Skin of body (tissue), 2 donors: ENCODE data around the gene DNAJC5. TPM values are rescaled to one million over a fixed set of nuclear protein-coding genes. Genes with fewer than 3 reads are reported as not detected.
"Not testable (repeated sequence)": the region's sequence is repeated elsewhere in the genome, so short reads cannot be mapped to it uniquely, and the experiment has no call there.

Experiments
- DNase-seq: peaks from one replicate; lab custom pipeline; 2025; lab: John Stamatoyannopoulos, UW
- total RNA-seq: library from RNA; depleted of rRNA; stranded (reverse); fragments of >200 nt; gene quantifications from one replicate; pipeline ENCODE4 v1.2.3, GENCODE V29; 2014

DNAJC5 gene
- total RNA-seq, 1 donor from 2014 or later, result 20.9 TPM

GRCh38 chr20:63952769-63953168 lies 57.8 kb downstream of the DNAJC5 start:
- DNase-seq, result no peak

- no peak for DNase-seq
Measured at GRCh38 chr20:63953764-63954429, 59.0 kb downstream of the DNAJC5 start.

DNA sequence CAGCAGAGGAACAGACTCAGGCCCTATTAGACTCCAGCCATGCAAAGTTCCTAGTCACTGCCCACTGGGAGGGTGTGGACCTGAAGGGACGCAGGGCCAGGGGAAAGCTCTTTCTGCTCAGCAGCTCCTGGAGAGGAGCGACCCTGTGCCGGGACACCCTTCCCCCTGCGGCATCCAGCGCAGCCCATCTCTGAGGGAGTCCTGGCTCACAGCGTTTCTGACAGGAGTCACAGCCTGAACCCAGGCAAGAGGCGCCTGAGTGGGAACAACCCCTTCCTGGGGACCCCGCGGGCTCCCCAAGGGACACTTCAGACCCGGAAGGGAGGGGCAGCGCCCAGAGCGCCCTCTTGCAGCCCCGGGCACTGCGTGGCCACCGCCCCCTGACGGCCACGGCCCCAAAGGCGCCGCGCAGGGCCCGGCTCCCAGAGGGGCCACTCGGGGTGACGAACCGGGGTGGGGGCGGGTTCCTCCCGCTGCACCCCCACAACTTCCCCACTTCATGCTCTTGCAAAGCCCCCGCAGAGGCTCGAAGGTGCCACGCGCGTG lies 60.4 kb downstream of the DNAJC5 start:
- no peak for DNase-seq

GRCh38 chr20:63955827-63956663 lies 61.1 kb downstream of the DNAJC5 start, which contains the start of gene UCKL1:
Gene UCKL1, minus strand, starts transcription at chr20:63956416. Its CDS starts 44 bp downstream, at chr20:63956372.
- DNase-seq, result peak; percentile 90

GRCh38 chr20:63956664-63957003 lies 61.7 kb downstream of the DNAJC5 start:
- no peak for DNase-seq

DNA sequence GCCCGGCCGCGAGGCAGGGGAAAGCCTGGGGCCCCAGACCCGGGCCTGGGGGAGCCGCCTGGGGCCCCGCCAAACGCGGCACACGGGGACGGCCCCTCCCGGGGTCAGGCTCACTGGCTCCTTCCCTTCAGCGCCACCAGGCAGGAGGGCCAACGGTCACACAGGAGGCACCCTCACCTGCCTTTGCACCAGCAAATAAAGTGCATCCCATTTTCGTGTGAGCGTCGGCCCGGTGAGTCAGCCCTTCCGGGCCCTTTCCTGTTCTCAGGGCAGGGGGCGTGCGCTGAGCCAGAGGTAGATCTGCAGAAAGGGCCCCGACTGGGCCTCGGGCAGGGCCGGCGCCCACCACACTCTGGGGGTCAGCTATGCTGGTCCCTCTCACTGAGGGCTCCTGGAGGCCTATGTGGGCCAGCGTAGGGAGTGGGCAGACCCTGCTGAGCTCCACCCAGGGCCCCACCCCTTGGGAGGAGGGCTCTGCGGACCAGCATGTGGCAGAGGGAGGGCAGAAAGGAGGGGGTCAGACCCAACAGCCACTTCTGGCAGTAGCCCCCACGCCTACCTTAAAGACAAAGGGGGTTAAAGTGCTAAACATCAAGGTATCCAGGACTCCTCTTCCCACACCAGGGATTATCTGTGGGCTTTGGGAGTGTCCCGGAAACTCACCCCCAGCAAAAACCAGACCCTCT lies 62.2 kb downstream of the DNAJC5 start:
- DNase-seq, result no peak

DNA sequence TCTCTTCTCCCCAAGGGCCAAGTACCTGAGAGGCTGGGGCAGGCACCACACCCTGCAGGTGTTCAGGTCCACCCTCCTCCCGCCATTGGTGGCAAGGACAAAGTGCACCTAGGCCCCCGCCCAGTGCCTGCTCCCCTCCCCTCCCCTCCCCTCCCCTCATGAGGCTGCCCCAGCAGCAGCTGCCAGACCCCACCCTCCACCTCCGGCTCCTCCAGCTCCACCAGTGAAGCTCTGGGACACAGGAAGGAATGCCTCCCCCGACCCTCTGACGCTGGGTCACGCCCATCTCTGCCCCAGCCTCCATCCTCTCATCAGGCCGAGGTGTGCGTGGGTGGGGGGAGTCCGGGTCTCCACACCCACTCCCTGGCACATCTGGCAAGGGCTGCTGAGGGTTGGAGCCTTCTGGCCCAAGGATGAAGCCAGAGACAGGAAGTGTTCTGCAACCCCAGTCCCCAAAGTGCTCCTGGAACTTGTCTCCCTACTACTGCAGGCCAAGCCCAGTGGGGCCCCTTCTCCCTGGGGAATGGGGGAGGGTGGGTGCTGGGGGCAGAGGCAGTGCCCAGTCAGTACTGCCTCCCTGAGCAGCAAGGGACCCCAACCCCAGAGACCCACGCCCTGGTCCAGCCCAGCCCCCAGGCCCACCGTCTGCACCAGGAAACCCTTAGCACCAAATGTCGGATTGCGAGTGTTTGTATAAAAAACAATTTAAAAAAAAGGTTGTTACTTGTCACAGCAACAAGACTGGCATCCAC lies 62.9 kb downstream of the DNAJC5 start:
- no peak for DNase-seq

DNA sequence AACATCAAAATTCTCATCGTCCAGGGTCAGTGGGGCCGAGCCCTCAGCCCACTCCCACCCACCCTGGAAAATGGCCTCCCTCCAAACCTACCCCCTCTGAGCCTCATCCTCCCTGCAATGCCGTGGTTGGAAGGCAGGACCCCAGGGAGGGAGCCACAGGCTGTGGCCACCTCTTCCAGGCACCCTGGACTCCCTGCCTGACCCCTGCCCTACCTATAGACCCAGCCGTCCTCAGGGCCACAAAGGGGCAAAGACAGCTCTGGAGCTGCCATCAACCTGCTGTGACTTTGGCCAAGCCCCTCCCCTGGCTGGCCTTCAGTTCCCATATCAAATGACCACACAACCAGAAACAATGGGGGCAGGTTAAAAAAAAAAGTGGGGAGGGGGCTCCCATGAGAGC lies 63.5 kb downstream of the DNAJC5 start:
- no peak for DNase-seq

- no peak for DNase-seq
Measured at GRCh38 chr20:63958964-63959698, 64.2 kb downstream of the DNAJC5 start.

DNA sequence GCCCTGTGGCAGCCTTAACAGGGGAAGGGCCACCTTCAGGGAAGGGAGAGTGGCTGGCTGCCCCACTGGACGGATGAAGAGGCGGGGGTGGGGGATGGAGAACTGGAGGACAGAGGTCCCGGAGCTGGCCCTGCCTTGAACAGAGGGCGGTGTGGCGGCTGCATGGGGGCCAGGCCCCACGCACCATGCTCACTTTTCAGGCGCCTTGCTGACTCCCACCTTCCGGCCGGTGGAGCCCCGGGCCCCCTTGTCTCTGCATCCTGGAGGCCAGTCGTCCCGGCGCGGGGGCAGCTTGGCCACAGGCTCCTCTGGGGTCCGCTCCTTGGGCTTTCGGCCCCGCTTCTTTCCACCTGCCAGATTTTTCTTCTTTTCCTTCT lies 64.8 kb downstream of the DNAJC5 start:
- no peak for DNase-seq

DNA sequence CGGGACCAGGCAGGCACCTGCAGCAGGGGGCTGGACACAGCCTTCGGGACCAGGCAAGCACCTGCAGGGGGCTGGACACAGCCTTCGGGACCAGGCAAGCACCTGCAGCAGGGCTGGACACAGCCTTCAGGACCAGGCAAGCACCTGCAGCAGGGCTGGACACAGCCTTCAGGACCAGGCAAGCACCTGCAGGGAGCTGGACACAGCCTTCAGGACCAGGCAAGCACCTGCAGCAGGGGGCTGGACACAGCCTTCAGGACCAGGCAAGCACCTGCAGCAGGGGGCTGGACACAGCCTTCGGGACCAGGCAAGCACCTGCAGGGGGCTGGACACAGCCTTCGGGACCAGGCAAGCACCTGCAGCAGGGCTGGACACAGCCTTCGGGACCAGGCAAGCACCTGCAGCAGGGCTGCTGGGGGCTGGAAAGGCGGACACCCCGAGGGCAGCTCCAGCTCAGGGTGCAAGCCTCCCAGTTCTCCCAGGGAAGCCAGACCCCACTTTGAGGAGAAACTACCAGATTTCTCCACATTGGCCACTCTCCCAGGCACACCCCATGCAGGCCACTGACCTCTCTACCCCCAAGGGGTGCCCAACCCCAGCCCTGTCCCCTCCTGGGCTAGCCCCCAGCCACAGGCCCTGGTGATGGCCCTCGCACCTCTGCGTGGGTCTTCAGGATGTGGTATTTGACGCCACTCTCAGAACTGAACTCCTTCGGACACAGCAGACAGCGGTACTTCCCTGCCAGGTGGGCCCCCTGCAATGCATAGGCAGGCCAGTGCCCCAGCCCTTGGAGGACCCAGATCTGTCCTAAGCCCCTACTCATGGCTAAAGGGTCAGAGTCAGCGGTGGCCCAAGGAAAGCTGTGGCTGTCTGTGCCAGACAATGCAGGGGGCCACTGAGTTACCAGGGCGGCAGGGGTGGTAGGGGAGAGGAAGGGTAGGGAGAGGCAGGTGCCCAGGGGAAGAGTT lies 66.0 kb downstream of the DNAJC5 start:
- DNase-seq, result not testable (repeated sequence)

DNA sequence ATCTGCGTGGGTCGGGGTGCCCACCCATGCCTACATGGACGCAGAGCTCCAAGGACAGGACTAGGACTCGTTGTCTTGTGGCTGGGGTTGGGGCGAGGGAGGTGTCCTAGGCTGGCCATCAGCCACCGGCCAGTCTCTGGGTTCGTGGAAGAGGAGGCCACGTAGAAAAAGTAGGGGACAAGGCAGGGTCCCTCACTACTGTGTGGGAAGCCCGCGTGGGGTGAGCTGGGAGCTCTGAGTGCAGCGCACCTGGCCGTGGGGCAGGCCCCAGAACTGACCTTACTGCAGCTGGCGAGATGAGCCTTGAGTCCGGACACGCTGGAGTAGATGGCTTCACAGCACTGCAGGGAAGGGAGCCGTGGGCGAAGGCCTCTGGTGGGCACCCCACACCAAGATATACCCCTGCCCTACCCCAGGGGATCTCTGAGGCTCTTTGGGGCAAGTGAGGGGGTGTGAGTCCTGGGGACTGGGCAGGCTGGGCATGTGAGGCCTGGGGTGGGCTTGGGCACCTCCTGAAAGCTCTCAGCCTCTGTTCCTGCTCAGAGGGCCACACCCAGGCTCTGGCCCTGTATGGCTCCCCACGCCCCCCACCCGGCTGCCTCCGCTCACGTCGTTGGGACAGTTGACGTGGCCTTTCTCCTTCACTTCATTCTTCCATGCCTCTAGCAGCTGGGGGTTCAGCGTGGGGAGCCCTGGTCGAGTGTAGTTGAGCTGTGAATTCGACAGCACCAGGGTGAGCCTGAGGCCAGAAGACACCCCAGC lies 66.9 kb downstream of the DNAJC5 start:
- no peak for DNase-seq

DNA sequence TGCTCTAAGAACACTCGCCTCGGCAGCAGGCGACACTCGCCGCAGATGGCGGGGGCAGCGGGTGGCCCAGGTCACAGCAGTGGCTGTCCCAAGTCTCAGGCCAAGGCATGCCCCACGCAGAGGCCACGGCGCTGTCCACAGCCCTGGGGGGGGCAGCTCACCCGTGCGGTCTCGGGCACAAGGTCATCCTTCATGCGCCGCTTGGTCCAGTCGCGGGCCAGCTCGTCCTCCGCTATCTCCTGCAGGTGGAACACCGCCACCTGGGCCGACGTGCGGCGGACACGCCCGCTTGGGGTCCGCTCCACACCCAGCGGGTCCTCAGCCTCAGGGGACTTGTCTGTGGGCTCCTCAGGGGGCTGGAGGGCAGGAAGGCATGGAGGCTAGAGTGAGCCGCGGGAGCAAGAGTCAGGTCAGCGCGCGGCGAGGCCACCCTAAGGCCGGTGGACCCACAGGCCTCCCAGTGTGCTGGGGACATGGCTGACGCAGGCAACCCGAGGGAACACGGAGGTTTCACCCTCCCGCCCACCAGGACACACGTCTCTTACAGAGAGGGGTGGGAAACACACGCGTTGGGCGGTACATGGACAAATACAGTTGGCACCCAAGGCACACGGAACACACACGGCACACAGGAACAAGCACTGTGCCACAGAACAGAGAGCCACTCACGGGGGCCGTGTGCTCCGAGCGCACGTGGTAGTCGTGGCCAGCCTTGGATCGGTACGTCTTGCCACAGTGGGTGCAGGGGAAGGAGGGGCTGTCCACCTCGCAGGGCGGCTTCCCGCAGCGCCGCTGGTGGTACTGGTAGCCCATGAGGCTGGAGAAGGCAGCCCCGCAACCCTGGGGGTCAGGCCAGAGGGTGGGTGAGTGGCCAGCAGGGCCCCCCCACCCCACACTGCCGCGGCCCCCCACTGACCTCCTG lies 67.8 kb downstream of the DNAJC5 start:
- no peak for DNase-seq

DNA sequence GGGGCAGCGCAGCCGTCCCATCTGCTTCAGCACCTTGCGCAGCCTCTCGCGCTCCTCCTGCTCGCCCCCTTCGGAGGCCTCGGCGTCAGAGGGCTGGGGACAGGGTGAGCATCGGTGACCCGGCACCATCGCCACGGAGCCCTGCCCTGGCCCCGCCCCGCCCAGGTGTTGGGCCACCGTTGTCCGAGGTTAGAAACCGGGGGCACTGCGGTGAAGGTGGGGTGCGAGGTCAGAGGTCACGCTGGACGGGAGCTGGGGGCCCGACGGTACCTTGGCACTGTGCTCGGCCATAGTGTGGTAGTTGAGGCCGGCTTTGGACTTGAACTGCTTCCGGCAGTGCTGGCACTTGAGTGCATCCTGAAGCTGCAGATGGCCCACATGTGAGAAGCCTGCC lies 68.4 kb downstream of the DNAJC5 start:
- DNase-seq, result no peak

- no peak for DNase-seq
Measured at GRCh38 chr20:63963784-63964301, 68.9 kb downstream of the DNAJC5 start.

DNA sequence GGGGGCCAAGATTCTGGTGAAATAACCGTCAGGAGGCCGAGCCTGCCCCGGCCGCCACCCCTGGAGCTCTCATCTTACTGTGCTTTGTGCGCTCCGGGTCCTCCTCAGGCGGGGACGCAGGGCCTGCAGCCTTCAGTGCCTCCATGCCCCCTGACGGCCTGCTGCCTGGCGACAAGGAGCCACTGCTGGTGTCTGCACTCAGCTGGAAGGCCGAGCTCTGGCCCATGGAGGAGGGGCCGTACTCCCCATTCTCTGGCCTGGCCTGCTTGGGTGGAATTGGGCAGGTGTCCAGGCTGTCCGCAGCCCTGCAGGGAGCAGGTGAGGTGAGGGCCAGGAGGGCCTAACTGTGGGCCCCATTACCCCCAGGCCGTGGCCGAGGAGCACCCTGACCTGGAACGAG lies 69.5 kb downstream of the DNAJC5 start:
- no peak for DNase-seq

- DNase-seq, result no peak
Measured at GRCh38 chr20:63966172-63966943, 71.4 kb downstream of the DNAJC5 start.
